A673 (cell line): ENCODE data around the gene PLAC9.

Experiments used
- CTCF ChIP-seq: fragments of 300-800, 200-600 bp; sonication (generic); conservative IDR thresholded peaks from 2 replicates; pipeline ENCODE4 v1.5.1; 2017; ENCODE audit warnings: low read depth, mild to moderate bottlenecking, antibody characterized with exemption, low read length, moderate library complexity, mixed read lengths
- EZH2 ChIP-seq: fragments of 200-600 bp; sonication (generic); IDR thresholded peaks from 2 replicates; pipeline ENCODE4 v1.6.1; 2017; ENCODE audit warnings: borderline replicate concordance, low read depth, mild to moderate bottlenecking, mixed read lengths, antibody characterized with exemption, low read length; ENCODE audit not compliant: poor library complexity, severe bottlenecking

DNA sequence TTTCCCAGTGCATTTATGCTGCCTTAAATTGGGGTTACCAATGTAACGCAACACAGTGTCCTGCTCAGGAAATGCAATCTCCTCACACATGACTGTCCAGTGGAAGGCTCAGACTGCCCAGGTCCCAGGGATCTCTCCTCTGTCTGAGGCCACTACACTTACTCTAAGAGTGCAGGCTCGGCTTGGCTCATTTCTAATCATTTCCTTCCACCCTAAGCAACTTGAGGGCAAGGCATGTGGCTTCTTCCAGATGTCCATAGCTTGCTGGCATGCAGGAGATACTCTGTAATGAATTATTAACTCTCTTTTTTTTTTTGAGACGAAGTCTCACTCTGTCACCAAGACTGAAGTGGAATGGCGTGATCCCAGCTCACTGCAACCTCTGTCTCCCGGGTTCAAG lies 23.7 kb downstream of the PLAC9 start:
- no peak for TF ChIP-seq CTCF
- TF ChIP-seq EZH2 = no peak
